SIG-M5 (cell line): Measurements from ENCODE around the gene FBXO10.

Source experiments
- DNase-seq: peaks from one replicate; lab custom pipeline; 2025; lab: John Stamatoyannopoulos, UW

FBXO10 gene

DNA sequence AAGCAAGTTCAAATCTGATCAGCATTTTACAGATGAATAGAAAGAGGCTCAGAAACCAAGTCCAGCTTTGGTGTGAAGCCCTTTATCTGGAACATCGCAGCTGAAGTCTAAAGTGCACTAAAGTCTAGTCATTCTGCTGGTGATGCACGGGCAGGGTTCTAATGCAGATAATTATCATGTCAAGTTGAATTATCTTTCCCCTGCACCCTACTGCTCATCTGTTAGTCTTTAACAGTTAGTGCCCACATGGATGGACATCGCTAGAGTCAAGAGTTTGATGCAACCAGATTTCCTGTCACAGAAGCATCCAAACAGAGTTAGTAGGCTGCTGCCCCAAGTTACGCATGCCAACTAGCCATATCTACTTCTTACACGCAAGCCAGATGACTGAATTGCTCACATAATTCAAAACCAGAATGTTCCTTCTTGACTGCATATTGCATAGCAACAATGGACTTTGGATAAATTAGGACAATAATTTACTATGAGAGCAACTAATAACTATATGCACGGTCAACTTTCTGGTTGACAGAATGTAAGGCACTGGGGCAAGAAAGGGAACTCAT lies 17.8 kb upstream of the FBXO10 start:
- DNase-seq, result no peak

DNA sequence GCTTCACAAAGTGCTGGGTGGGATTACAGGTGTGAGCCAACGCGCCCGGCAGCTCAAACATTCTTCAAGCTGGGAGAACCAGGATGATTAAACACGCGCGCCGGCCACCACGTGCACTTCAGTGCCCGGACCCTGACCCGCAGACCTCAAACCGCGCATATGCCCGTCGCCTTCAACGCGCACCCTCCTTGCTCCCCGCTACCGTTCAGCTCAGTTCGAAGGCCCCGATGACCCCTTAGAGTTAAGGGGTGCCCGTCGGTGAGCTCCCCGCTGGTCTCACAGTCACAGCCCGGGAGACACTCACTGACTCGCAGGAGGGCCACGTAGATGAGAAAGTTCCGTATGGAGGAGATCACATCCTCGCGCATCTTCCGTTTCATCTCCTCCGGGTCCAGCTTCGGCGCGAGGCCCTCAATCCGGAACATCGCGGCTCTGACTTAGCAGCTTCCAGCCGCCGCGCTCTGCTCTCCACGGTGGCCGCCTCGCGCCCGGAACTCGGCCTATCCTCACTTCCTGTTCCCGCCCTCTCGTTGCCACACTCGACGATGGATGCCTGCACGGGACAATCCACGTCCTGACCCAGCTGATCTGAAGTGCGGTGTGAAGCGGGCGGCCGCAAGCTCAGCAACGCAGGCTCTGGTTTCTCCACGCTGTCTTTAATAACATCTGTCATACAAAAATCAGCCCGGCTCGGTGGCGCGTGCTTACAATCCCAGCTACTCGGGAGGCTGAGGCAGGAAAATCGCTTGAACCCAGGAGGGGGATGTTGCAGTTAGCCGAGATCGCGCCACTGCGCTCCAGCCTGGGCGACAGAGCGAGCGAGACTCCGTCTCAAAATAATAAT lies 16.1 kb upstream of the FBXO10 start, which contains the start of gene TOMM5:
Gene TOMM5 (minus strand): TSS at position 490 of the 844 bp plus-strand sequence. CDS start 65 bp downstream, at position 425.
- DNase-seq, result peak; percentile 51

DNA sequence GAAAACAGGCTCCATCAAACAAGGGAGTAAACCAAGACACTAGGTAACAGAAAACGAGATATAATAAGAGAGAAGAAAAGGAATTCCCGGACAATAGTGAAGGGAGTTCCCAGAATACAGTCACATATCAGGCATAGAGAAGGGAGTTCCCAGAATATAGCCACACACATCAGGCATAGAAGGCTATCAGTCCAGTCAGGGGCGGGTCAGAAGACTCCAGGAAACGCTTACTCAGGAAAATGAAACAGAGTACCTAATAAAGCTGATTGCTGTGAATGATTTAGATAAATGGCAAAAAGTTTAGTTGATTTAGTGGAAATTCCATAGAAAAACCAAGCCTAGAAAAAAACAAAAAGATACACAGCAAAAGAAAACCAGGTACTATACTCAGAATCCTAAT lies 11.3 kb upstream of the FBXO10 start:
- no peak for DNase-seq

DNA sequence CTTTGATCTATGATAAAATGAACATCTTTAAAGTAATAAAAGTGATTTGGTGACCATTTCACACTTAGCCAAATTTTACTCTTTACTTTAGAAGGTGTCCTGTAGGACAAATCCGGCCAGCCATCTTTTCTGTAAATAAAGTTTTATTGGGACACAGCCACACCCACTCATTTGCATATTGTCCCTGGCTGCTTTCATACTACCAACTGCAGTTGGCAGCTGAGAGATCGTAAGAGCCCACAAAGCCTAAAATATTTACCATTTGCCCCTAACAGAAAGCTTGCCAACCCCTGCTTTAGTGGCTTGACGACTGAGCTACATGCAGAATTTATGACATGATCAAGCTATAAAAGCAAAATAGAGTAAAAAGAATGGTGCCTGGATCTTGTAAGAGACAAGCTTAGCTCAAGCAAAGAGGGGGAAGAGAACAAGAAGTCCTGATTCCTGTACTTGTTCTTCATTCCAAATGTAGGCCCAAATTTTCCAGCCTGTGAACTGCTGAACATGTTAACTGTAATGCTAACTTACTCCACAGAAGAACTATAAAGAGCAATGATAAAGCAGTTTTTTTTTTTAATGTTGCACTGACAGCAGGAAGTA lies 7.4 kb upstream of the FBXO10 start:
- DNase-seq, result no peak

DNA sequence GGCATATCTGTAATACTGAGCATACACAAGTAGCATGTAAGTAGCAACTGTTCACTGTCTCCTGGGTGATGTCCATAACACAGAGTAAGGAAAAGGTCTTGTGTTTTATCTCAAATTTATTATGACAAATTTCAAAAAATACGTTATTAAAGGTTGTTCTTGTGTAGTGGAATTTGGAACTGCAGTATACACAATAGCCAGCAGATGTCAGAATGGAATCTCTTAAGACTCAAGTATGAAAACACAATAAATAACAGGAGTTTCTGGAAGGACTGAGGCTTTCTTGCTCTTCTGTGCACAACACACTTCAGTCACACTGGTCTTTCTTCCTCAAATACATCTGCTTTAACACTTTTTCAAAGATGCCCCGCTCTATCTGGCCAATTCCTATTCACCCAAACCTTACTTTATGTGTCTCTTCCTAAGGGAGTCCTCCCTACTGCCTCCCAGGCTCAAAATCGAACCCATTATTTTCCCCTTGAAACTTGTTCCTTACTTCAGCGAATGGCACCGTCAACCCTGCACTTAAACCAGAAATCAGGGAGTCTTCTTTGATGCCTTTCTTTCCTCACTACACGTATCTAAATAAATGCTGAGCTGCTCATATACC lies 6.5 kb upstream of the FBXO10 start:
- DNase-seq, result no peak

DNA sequence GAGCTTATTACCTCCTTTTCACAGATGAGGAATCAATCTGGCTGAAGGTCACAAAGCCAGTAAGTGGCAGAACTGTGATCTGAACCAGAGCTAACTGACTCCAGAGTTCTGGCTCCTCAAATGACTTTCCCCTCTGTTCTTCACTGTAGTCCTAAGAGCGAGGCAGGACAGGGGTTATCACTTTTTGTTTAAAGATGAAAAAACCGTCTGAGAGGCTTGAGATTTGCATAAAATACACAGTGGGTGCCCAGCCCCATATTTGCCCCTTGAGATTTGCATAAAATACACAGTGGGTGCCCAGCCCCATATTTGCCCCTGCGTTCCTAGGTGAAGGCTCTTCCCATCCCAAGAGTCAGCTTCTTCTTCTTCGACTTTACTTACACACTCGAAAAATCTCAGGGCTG lies 667 bp downstream of the FBXO10 start:
- no peak for DNase-seq

DNA sequence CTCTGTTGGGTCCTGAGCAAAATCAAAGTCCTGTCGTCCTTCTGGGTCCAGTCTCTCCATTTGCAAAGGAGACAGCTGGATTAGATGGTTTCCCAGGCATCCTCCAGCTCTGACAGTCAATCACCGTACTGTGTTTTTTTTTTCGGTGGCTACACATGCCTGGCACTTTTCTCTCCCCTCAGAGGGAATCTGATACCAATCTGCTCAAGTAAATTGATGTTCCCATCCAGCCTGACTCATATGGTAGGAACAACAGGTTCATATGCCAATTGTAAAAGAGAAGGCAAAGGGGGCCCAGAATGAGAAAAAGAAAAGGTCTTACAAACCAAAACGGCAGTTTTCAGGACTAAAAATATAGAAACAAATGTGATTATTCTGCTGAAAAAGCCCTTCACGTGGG lies 1.2 kb downstream of the FBXO10 start:
- no peak for DNase-seq

DNA sequence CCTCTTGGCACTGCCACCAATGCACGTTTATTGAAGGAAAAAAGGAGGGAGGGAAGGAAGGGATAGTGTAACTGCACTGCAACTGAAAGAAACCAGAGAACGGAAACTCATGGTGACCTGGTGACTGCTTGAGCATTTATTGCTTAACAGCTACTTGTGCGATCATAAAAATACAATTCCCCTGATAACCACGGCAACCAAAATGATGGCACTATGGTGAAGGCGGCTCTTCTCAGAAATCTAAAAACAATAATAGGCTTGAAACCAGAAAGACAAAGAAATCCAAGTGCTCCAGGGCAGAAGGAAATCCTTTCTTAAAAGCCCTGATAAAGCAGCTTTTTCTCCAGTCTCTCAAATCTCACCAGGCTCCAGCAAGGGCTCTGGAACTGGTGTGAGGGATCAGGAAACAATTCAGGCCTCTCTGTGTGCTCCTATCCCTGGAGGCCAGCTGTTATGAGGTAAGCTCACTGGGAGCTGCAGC lies 1.9 kb downstream of the FBXO10 start:
- no peak for DNase-seq

DNA sequence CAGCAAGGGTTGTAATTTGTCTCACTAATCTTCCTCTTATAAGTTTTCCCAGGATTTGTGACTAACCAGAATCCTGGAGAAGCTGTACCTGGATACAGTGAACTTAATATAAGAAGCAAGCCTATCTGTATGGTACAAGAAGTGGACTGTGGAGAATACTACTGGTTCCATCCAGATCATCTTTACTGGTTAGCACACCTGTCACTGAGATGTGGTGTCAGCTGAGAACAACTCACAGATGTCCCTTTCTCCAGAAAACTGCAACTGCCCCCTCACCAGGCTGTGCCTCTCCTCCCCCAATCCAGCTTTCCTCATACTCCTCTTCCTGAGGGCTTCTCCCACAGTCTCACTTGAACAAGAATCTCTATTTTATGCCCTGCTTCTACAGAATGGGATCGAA lies 4.9 kb downstream of the FBXO10 start:
- no peak for DNase-seq

DNA sequence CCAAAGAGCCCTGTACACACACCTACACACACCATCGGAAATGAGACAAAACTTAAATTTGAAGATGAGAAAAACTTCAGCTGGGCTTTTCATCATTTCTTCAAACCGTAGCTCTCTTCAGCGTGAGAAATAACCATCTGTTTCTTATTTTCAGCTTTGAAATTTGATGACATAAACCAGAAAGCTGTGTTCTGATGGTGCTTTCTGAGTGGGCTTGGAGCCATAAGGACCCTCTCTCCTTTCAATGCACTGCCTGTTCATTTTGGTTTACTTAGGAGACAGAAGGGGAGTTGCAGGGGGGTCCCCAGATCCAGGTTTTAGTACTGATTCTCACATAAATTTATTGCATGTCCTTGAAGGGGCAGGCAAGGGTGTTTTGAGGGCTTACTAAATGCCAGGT lies 9.5 kb downstream of the FBXO10 start:
- no peak for DNase-seq

DNA sequence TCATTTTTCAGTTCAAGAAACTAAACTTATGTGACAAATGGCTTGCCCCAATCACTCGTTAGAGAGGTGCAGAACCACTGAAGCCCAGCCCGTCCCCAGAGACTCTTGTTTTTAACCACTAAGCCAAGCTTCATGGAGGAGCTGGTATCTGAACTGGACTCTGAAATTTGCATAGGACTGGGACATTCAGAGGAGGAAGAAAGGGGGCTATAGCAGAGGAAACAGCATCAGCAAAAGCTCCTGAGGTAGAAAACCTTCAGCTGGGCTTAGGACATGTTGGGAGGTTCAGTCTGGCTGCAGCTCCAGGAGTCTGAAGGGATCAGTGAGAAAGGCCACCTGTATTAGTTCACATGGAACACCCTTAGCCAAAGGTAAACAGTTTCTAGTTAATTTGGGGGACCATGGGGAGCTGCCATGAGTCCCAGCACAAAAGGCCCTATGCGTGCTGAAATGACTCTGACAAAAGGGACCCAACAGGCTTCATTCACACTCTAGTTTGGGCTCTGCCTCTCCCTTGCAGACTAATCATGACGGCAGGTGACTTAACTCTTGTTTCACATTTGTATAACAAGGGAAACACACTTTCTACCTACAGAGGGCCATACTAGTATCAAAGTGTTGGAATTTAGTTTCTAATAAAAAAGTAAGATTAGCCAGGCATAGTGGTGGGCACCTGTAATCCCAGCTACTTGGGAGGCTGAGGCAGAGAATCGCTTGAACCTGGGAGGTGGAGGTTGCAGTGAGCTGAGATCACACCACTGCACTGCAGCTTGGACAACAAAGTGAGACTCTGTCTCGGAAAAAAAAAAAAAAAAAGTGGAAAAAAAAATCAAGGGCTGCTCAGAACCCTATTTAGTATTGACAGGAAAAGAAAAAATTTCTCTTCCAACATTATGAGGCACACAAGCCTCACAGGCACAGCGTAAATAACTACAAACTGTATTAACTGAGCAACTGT lies 10.2 kb downstream of the FBXO10 start:
- DNase-seq, result no peak

DNA sequence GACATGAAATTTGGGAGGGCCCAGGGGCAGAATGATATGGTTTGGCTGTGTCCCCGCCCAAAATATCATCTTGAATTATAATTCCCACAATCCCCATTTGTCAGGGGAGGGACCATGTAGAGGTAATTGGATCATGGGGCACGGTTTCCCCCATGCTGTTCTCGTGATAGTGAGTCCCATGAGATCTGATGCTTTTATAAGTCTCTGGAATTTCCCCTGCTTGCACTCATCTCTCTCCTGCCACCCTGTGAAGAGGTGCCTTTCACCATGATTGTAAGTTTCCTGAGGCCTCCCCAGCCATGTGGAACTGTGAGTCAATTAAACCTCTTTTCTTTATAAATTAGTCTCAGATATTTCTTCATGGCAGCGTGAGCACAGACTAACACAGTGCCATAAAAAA lies 11.3 kb downstream of the FBXO10 start:
- DNase-seq, result no peak

DNA sequence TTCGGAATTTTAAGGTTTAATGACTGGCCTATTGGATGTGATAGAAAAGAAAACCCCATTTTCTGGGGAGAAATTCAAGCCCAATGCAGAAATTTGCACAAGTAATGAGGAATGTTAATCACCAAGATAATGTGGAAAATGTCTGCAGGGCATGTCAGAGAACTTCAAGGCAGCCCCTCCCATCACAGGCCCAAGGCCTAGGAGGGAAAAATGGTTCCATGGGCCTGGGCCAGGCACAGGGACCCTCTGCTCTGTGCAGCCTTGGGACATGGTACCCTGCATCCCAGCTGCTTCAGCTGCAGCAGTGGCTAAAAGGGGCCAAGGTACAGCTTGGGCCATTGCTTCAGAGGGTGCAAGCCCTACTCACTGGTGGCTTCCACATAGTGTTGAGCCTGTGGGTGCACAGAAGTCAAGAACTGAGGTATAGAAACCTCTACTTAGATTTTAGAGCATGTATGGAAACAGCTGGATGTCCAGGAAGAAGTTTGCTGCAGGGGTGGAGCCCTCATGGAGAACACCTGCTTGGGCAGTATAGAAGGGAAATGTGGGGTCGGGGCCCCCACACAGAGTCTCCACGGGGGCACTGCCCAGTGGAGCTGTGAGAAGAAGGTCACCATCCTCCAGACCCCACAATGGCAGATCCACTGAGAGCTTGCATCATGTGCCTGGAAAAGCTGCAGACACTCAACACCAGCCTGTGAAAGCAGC lies 12.2 kb downstream of the FBXO10 start:
- no peak for DNase-seq

DNA sequence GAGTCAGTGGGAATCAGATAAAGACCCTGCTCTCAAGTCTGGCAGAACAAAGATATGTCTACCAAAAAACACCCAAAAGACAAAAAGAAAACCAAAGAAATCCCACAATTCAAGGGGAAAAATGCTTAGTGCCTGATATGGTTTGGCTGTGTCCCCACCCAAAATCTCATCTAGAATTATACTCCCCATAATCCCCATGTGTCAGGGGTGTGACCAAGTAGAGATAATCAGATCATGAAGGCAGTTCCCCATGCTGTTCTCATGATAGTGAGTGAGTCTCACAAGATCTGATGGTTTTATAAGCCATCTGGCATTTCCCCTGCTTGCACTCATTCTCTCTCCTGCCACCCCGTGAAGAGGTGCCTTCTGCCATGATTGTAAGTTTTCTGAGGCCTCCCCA lies 13.4 kb downstream of the FBXO10 start:
- DNase-seq, result no peak

DNA sequence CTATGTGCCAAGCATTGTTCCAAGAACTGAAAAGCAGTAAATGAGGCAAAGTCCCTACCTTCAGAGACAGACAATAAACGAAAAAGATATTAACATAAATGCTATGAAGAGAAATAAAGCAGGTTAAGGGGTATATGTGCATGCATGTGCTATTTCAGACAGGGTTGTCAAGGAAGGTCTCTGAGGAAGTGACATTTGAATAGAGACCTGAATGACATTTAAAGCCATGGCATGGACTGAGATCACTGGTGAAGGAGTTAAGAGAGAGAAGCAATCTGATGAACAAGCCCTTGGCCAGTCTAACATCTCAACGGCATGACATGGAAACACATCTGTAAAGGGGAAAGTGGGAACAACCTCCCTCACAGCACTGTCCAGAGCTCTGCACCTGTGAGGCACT lies 14.5 kb downstream of the FBXO10 start:
- no peak for DNase-seq

DNA sequence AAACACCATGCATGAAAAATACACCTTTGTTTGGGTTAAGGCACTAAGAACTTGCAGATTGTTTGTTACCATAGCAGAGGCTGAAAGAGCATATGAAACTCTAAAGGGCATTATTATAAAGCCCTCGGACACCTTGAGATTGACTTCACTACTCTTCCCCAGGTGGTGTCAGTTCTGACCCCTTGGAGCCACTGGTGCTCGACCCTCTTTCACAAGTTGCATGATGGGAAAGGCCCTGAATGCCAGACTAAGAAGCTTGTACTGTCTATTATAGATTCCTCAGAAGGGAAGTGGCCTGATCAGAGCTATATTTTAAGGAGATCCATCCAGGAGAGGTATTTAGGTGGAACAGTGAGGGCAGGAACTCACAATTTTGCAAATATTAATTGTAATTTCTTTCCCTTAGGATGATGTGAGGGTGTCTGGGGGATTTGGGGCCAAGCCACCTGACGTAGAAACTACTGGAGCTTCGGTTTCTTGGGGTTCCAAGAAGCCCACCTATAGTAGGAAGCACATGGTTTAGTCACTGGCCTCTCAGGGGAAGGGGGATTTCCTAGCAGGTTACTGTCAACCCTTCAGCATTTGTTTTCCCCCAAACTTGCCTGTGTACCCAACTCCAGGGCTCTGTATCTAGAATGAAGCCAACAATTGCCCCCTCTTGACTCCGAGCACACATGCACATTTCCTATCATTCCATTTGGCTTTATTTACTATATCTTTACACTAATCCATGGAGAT lies 16.2 kb downstream of the FBXO10 start:
- no peak for DNase-seq

DNA sequence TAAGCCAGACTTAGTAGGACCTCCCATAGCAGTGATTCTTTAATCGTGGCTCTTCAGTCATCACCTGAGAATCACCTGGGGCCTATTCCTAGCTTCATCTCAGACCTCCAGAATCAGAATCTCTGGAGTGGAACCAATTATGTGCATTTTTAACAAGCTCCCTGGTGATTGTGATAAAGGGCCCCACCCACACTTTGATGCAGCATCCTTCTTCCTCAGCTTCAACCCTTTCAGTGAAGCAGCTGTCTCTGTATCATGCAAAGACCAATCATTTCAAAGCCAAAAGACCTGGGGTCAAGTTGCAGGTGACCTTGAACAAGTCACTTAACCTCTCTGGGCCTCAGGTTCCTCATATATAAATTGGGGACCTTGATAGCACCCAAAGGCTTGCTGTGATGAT lies 17.1 kb downstream of the FBXO10 start:
- DNase-seq, result no peak

DNA sequence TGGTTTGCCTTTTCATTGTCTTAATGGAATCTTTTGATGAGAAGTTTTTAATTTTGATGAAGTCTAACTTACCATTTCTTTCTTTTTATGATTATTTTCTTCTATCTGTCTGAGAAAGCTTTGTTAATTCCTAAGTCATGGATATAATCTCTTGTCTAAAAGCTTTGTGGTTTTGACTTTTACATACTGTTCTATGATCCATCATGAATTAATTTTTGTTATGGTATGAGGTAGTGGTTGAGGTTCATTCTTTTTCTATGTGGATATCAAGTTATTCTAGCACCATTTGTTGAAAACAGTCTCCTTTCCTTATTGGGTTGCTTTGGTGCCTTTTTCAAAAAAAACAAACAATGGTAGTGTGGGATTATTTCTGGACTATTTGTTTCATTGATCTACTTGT lies 20.4 kb downstream of the FBXO10 start:
- no peak for DNase-seq

DNA sequence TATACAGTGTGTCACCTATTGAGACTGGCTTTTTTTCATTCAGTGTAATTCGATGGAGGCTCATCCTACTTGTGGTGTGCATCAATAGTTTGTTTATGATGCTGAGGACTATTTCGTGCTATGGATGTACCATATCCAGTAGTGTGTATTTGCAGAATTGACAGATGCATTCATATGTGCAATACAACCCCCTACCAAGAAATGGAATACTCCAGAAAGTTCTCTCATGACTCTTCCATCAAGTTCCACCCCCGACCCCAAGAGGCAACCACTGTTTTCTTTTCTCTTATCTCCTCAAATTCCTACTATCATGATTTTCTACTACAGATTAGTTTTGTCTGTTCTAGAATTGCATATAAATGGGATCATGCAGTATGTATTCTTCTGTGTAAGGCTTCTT lies 21.9 kb downstream of the FBXO10 start:
- DNase-seq, result no peak

DNA sequence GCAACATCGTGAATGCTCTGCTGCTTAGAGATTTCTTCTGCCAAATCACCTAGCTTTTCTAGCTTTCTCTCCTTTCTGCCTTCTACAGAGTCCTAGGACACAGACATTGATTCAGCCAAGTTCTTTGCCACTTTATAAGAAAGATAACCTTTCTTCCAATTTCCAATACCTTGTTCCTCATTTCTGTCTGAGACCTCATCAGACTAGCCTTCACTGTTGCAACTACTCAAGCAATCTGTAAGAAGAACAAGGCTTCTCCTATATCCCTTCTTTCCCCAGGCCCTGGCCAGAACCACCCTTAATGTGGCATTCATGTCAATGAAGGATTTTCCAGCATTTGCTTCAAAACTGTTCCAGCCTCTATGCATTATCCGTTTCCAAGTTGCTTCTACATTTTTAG lies 24.3 kb downstream of the FBXO10 start:
- DNase-seq, result no peak
